HTERT RPE-1 (cell line): ENCODE measurements around the gene PLGRKT.
"Not testable (repeated sequence)": the region's sequence is repeated elsewhere in the genome, so short reads cannot be mapped to it uniquely, and the experiment has no call there.

Experiments used
- in situ Hi-C: fragments of 300-500 bp; cut with MboI; formaldehyde crosslinking; loops from 4 replicates; pipeline ENCODE4 v1.14.3; 2020; ENCODE audit warnings: low sequenced_read_pairs

PLGRKT gene

DNA sequence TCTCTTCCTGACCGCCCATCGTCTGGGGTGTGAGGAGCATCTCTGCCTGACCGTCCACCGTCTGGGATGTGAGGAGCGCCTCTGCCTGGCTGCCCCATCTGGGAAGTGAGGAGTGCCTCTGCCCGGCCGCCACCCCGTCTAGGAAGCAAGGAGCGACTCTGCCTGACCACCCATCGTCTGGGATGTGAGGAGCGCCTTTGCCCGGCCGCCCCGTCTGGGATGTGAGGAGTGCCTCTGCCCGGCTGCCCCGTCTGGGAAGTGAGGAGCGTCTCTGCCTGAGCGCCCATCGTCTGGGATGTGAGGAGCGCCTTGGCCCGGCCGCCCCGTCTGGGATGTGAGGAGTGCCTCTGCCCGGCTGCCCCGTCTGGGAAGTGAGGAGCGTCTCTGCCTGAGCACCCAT lies 4.4 kb downstream of the PLGRKT start:
- in situ Hi-C loops = not testable (repeated sequence)

DNA sequence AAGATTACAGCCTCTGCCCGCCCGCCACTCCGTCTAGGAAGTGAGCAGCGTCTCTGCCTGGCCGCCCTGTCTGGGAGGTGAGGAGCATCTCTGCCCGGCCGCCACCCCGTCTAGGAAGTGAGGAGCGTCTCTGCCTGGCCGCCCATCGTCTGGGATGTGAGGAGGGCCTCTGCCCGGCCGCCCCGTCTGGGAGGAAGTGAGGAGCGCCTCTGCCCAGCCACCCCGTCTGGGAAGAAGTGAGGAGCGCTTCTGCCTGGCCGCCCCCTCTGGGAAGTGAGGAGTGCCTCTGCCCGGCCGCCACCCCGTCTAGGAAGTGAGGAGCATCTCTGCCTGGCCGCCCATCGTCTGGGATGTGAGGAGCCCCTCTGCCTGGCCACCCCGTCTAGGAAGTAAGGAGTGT lies 4.8 kb downstream of the PLGRKT start:
- in situ Hi-C loops = not testable (repeated sequence)

DNA sequence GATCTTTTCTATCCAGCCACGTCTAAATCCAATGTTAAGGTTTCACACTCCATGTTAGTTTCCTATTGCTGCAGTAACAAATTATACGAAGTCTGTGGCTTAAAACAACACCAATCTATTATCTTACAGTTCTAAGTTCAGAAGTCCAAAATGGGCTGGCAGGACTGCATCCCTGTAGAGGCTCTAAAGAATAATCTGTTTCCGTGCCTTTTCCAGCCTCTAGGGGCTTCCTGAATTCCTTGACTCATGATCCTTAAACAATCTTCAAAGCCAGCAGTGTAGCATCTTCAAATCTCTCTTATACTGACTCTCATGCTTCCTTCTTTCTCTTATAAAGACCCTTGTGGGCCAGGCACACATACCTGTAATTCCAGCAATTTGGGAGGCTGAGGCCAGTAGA lies 6.8 kb downstream of the PLGRKT start:
- in situ Hi-C loops = no loop called here

DNA sequence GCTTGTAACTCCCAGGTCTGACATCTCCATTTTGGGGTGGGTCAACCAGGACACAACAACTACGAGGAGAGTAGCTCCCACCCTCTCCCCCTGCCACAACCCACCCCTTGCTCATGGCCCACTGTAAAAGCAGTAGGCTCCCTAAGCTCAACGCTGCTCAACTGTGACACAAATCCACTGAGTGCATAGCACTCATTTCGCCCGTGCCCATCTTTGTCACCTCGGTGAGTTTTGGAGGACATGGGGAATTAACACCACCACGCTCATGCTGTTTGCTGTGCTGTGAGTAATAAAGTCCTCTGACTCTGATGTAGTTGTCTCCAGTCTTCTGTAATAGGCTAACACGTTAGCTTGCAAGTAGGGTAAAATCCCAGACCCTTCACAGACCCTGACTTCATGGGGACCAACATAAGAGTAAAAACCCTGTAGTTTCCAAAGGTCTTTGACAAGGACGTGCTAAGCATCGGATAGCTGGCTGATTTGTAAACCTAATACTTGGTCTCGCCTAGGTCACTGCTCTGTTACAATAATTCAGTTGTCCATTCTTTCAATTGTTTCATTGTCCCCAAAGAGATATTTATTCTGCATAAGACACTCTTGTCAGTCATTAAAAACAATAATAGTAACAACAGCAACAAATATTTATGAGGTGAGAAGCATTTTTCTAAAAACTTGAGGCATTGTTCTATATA lies 7.7 kb downstream of the PLGRKT start:
- in situ Hi-C loops = no loop called here

DNA sequence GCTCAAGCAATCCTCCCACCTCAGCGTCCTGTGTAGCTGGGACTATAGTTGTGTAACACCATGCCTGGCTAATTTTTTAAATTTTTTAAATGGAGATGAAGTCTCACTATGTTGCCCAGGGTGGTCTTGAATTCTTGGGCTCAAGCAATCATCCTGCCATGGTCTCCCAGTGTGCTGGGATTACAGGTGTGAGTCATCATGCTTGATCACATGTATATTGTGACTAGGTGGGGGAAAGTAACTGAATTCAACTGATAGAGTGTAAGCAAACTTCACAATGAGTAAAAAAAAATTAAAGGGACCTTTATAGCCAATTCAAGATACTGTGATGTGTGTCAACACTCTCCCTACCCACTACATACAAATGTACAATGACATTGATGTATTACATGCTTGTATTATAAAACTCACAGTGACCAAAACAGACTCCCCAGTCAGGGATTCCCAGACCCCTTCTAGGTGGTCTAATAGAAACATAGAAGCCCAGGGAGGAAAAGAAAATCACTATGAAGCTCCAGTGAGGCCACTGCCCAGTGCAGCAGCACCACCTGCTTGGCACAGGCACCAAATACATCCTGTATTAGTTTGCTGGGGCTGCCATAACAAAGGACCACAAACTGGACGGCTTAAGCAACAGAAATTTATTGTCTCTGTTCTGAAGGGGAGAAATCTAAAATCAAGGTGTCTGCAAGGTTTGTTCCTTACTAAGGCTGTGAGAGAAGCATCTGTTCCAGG lies 8.8 kb downstream of the PLGRKT start:
- in situ Hi-C loops = no loop called here

DNA sequence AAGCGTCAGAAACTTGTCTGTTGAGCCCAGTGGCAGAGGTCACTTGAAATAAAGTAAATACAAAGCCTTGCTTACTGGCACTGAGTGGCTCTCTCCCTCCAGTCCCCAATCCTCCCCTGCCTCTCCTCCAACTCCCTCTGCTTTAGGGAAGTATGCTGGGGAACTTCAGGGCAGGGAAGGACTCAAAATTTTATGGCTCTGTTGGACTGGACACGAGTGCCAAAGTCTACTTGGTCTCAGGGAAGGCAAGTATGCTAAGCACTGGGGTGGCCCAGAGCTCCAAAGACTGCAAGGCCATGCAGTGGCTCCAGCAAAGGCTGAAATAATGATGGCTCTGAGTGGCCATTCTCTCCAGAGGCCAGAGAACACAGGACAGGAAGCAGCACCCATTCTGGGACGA lies 9.6 kb downstream of the PLGRKT start:
- in situ Hi-C loops = no loop called here

DNA sequence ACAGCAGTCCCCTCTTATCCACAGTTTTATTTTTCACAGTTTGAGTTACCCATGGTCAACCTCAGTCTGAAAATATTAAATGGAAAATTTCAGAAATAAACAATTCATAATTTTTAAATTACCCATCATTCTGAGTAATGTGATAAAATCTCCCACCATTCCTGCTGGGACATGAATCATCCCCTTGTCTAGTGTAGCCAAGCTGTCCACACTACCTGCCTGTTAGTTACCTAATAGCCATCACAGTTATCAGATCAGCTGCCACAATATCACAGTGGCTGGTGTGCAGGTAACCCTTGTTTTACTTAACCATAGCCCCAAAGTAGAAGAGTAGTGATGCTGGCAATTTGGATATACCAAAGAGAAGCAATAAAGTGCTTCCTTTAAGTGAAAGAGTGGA lies 10.7 kb downstream of the PLGRKT start:
- in situ Hi-C loops = no loop called here

DNA sequence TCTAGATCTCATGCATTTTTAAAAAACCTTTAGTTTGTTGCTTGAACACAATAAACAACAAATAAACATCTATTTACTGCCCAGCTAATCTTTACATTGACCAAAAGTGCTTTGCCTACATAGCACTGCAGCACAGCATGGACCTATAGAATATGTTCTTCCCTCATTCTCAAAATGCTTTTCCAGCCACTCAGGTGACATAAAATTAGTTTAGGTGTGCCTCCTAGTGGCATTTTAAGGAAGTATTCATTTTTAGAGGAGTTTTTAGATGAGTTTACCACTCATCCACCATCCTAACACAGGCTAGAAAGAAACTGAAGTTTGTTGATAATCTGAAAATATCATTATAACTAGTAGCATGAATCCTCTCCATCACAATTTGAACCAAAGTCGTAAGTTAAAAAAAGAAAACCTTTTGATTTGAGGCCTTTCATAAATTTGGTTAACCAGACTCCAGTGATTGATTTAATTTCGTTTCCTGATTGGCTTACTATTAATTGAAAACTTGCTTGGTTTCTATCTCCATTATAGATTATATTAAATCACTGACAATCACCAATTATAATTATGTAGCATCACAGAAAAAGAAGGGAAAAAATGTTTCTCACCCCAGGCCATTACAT lies 12.6 kb downstream of the PLGRKT start:
- in situ Hi-C loops = no loop called here

DNA sequence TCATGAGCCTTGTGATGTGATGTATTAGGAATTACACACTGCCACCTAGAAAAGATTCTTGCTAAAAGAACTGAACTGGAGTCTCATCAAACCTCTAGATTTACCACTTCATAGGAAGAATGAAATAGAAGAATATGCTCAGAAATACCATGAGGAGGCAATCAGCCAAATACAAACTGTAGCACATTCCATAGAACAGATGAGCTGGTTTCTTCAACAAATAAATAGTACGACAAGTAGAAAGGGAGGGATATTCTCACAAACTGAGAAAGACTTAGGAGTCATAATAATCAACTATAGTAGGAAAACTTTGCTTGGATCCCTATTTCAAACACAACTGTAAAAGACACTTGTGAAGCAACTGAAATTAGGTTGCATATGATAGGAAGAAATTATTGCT lies 15.4 kb downstream of the PLGRKT start:
- in situ Hi-C loops = no loop called here

DNA sequence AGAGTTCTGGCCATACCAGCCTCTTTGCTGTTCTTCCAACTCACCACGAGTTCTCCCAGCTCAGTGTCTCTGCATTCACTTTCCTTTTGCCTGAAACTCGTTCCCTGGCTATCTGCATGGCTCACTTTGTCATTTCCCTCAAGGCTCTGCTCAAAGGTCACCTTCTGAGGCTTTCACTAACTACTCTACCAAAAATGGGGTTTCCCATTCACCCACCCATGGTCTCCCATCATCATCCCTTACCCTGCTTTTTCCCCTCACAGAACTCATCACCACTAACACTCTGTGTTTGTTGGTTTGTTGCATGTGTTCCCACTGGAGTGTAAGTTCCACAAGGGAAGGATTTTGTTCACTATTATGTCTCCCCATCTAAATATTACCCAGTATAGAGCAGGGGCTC lies 16.6 kb downstream of the PLGRKT start:
- in situ Hi-C loops = no loop called here

DNA sequence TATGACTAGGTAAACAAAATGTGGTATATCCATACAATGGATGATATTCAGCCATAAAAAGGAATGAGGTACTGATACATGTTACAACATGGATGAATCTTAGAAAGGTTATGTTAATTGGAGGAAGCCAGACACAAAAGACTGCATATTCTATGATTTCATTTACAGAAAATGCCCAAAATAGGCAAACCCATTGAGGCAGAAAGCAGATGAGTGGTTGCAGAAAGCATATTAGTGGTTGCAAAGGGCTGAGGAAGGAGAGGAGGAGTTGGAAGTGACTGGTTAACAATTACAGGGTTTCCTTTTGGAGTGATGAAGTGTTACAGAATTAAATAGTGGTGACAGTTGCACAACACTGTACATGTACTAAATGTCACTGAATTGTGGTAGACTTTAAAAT lies 17.7 kb downstream of the PLGRKT start:
- in situ Hi-C loops = no loop called here

DNA sequence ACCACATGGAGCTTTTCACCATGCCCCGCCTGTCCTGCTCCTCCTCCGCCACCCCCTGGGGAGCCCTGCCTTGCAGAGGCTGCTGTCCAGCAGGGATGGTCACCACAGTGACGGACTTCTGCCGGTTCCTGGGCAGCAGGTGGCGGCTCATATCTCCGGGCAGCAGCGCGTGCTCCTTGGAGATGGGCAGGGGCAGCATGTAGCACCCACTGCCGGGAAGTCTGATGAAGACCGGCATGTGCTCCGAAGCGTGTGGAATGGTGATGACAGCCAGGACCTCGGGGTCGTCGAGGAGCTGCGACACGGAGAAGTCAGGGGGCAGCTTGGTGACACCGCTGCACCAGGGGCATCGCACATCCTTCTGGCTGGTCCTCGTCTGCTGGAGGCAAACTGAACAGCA lies 19.2 kb downstream of the PLGRKT start:
- in situ Hi-C loops = no loop called here

DNA sequence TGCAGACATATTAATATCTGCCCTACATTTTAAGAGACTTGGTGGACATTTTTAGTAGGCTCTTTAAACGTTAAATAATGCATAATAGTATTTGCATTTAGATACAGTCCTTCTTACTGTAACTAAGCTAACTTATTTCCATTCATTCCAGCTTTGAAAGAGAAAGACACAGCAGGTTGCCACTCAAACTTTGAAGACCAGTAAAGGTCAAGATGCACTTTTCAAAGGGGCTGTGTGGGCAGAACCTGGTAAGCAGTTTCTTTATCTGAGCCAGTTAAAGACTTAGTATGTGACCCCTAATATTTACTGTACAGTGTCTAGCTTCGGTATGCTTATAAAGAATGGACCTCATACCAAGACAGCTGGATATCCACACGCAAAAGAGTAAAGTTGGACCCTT lies 20.8 kb downstream of the PLGRKT start:
- in situ Hi-C loops = no loop called here

DNA sequence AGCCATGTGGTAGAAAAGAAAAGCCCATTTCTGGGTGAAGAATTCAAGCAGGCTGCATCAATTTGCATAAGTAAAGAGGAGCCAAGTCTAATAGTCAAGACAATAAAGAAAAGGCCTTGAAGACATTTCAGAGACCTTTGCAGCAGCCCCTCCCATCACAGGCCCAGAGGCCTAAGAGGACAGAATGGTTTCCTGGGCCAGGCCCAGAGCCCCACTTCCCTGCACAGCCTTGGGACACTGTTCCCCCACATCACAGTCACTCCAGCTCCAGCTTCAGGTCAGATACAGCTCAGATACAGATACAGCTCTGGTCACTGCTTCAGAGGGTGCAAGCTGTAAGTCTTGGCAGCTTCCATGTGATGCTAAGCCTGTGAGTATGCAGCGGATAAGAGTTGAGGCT lies 29.1 kb downstream of the PLGRKT start:
- in situ Hi-C loops = no loop called here

DNA sequence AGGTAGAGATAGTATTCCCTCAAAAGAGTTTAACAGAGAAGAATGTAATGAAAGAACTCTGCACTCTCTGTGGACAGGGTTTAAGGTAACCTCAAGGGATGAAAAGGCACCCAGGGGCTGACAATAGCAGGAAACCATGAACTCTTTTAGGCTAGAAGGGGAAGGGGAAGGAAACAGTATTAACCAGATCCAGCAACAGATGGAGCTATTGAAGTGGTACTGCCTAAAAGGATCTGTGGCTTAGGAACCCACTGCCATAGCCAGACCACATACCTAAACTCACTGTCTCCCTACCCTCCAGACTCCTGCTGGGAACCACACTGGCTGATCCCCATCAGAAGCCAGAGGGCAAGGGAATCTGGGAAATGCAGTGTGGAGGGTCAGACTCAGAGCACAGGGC lies 35.5 kb downstream of the PLGRKT start:
- in situ Hi-C loops = no loop called here

DNA sequence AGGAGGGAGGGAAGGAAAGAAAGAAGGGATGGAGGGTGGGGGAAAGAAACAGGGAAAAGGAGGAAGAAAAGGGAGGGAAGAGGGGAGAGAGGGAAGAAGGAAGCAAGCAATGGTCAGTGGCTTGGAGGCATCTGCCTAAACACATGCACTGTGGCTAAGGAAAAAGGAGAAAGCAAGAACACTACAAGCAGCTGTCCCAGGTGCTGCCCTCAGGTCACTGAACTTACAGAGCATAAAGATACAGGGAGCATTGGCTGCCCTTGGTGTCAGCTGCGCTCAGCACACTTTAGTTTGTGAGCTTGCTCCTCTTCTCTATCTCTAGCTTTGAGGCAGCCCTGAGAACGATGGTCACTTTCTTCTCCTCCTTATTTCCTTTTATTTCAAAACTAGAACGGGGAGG lies 40.2 kb downstream of the PLGRKT start:
- in situ Hi-C loops = not testable (repeated sequence)

DNA sequence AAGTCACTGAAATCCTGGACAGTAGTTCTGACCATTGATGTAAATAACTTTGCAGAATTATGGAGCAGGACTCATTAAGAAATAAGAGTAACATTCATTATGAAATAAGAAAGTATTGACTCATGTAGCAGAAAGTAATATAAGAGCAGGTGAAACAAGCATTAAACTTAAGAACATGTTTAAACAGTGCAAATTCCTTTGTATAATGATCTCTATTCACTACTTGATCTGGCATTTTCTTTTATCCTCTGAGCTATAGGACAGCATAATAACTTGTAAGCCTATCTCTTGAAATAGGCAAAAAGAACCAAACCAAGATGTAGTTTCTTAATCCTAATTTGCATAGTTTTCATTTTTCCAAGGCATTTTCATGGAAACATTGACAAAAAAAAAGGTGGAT lies 42.3 kb downstream of the PLGRKT start:
- in situ Hi-C loops = no loop called here

DNA sequence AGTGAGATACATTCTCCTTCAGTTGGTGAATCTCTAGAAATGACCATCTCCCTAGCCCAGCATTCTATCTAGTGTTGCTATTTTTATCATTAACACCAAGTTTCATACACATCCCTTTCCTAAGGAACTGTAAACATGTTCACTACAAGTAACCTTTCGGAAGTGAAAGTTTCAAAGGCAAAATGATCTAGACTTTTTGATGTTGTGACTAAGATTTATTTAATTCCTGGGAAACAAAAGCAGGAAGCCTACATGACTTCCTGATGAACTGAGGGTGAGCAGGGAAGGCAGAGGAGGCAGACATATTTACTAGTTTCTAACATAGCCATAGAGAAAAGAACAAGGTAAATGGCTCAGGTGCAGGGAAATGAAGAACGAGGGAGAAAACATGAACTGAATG lies 43.7 kb downstream of the PLGRKT start:
- in situ Hi-C loops = not testable (repeated sequence)

DNA sequence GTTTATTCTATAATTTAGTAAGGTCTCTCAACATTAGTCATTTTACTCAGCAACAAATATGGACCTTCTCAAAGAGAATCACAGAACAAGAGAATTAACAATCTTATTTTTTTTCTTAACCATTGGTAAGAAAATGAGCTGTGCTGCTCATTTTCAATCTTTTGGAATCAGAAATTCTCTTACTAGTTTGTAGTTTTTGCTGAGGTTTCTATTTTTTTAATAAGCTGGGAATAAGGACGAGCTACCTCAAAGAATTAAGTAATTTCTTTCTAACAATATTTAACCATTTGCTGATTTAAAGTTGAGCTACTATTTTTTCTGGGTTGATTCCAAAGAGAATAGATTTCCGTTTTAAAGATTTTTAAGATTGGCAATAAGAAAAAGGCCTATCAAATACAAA lies 44.2 kb downstream of the PLGRKT start:
- in situ Hi-C loops = no loop called here

DNA sequence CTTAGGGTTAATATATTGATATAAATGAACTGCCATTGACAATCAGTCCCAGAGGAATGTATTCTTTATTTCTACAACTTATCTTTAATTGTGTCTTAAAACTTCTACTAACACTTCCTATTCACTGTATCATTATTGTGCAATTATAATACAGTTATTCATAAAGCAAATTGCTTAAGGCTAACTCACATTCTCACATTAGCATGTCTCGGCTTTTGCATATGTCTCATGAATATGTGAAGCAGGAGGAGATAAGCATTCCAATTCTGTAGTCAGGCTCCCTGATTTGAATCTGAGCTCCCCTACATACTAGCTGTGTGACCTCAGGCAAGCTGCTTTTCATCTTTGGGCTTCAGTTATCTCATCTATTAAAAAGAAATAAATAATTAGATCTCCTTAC lies 45.4 kb downstream of the PLGRKT start:
- in situ Hi-C loops = no loop called here

DNA sequence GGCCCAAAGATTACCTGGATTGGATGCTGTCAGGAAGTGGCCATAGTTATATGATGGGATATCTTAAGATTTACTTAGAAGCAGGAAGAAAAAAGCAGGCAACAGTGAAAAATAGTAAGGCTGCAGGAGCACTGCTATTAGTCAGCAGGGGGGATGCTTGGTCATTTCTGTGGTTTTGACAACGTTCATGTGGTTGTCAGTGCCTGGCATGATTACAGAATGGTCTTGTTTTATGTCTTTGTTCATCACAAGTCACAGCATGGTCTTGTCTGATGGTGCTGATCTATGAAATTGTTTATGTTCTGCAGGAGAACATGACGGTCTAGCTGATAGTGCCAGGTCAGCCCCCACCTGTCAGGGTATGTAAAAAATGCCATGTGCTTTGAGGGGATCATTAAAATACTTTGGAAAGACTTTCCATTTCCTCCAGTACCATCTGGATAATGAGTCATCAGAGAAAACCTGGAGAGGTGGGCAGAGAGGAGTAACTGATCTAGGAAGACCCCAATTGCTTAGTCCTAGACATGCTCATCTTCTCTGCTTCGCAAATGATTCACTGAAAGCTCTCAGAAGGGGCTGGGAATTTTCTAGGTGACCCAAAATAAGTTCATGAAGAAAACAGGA lies 48.5 kb downstream of the PLGRKT start:
- in situ Hi-C loops = no loop called here
